ENCODE results near the gene JADE1.

The JADE1 gene

DNA sequence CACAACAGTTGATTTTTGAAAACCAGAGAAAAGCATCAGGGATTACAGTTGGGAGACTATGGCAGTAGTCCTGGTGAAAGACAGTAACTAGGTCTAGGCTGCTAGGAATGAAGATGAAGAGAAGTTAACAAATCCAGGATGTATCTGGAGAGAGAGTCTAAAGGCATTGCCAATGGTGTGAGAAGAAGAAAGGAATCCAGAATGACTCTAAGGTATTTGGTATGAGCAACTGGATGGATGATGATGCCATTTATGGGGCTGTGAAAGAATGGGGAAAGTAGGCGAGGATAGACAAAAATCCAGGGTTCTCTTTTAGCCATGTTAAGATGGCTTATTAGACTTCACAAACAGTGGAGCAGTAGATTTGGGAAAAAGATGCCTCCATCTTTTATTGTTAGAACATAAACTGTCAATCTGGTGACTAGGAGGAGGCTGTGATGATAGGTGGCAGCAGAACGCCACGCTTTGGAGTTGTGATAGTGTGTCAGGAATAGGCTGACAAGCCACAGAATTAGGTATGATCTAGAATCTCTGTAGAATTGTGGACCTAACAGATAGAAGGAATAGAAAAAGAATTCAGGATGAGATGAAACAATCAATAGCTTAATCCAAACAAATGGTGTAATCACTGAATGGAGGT, 27.3 kb upstream of the JADE1 start:
- TF ChIP-seq SPI1 (IDR thresholded peaks at IDR 0.05; ENCODE audit: borderline replicate concordance, low read depth) (no peak), CTCF (IDR thresholded peaks at IDR 0.05; ENCODE audit: insufficient read depth, low read length) (no peak), REST (IDR thresholded peaks at IDR 0.05; ENCODE audit: insufficient replicate concordance, low read depth) (no peak)
- no peak overlapping the region for H3K27ac ChIP-seq (replicated peaks)
- no peak for DNase-seq (ENCODE audit: low read depth in 1 of 2, low spot score in 1 of 2)

GRCh38 chr4:128782875-128783614, 26.5 kb upstream of the JADE1 start:
- no peak for TF ChIP-seq POLR2AphosphoS5 (IDR thresholded peaks at IDR 0.05; ENCODE audit: low read depth)
- no peak for TF ChIP-seq GABPA (IDR thresholded peaks at IDR 0.05; ENCODE audit: low read depth)
- TF ChIP-seq CTCF (IDR thresholded peaks at IDR 0.05; ENCODE audit: insufficient read depth, low read length) = no peak
- no peak for TF ChIP-seq REST (IDR thresholded peaks at IDR 0.05; ENCODE audit: insufficient replicate concordance, low read depth)
- H3K27me3 ChIP-seq (ENCODE audit: insufficient read depth, poor library complexity, severe bottlenecking) = no peaks in the 10 kb centered on the region
- no peak for DNase-seq (ENCODE audit: low read depth in 1 of 2, low spot score in 1 of 2)
- no peak overlapping the region for H3K27ac ChIP-seq (replicated peaks)
- no peak overlapping the region for H3K4me3 ChIP-seq (replicated peaks; ENCODE audit: insufficient read depth, low read length)

More for the DNA sequence above, 27.3 kb upstream of the JADE1 start:
- Histone ChIP-seq H3K27me3 (ENCODE audit: insufficient read depth, poor library complexity, severe bottlenecking) (no peaks in the 10 kb centered on the region), H3K4me3 (replicated peaks; ENCODE audit: insufficient read depth, low read length) (no peak overlapping the region)

DNA sequence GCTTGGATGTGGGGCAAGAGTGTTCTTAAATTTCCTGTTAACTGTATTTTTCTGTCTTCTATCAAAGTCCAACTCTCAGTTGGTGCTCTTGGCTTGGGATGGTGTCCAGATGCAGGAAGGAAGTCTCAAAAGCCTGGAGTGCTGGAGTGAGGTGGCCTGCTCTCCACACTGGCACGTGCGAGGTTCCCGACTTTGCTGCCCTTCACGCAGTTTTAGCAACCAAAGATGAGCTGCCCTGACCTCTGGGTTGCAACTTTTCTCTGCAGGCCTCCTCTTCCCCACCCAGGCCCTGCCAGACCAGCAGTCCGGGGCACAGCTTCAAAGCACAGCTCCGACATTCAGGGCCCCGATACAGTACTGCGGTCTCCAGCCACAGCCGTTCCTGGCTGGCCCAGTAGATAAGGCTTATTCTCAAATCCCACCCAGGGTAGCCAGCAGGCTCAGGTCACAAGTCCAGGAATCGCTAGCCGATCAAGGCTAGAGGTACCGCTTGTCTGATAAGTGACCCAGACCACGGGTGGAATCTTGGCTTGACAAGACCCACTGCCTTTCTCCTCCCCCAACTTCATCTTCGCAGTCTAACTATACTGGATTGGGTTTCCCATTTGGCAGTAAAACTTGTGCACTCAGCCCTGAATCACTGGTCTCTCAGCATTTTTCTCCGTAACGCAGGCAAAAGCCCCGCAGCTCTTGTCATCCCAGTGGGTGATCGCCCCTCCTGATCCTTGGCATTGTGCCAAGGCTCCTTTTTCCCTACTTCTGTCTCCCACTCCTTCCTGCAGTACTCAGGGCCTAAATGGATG, 21.8 kb upstream of the JADE1 start:
- DNase-seq (ENCODE audit: low read depth in 1 of 2, low spot score in 1 of 2) = no peak
- Histone ChIP-seq H3K4me3 (replicated peaks; ENCODE audit: insufficient read depth, low read length) (no peak overlapping the region), H3K27ac (replicated peaks) (no peak overlapping the region), H3K27me3 (ENCODE audit: insufficient read depth, poor library complexity, severe bottlenecking) (no peaks in the 10 kb centered on the region)
- TF ChIP-seq SPI1 (IDR thresholded peaks at IDR 0.05; ENCODE audit: borderline replicate concordance, low read depth) = no peak
- TF ChIP-seq GABPA (IDR thresholded peaks at IDR 0.05; ENCODE audit: low read depth) = no peak
- TF ChIP-seq CTCF (IDR thresholded peaks at IDR 0.05; ENCODE audit: insufficient read depth, low read length) = no peak
- no peak for TF ChIP-seq REST (IDR thresholded peaks at IDR 0.05; ENCODE audit: insufficient replicate concordance, low read depth)
- no peak for TF ChIP-seq POLR2AphosphoS5 (IDR thresholded peaks at IDR 0.05; ENCODE audit: low read depth)

All from HL-60 (cell line).